GM10248 (cell line): ENCODE data around the gene UGT2B17.
"Not testable (repeated sequence)": the region's sequence is repeated elsewhere in the genome, so short reads cannot be mapped to it uniquely, and the experiment has no call there.

ENCODE experiments used
- CTCF ChIA-PET: fragments of 300-600 bp; sonication (Branson Sonifier 250); formaldehyde crosslinking; extraction: SDS; loops from one replicate; lab custom pipeline; 2021; ENCODE audit warnings: antibody characterized with exemption; lab: Yijun Ruan, JAX
- POLR2A ChIA-PET: fragments of 350-650 bp; sonication (Branson Sonifier 250); formaldehyde crosslinking; extraction: SDS; loops from one replicate; lab custom pipeline; 2020; ENCODE audit warnings: antibody characterized with exemption; lab: Yijun Ruan, JAX
- DNase-seq: peaks from one replicate; pipeline ENCODE4 v3.0.0; 2012; ENCODE audit errors: extremely low spot score
- TF ChIP-seq, protein P1 (sequence below): IDR thresholded peaks from 2 replicates; pipeline ENCODE4 v1.5.1; 2012; ENCODE audit warnings: mild to moderate bottlenecking, low read depth; ENCODE audit errors: extremely low read depth, missing control alignments, control extremely low read depth

UGT2B17 gene

DNA sequence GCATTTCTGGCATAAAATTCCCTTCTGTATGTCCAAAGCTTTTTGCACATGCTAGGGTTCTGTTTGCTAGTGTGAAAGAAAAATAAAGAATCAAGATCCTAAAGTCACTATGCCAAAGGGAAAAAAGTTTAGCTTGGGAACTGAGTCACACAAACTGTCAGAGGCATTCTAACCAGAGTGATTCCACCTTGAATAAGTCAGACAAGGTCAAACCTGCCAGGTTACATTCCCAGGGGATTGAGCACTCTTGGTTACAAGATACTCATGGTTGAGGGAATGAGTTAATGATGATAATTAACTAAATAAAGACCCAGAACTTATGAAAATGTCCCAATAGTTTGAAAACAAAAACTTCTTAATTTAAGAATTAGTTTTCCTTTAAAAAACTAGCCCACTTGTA lies 13.7 kb upstream of the UGT2B17 start:
- CTCF ChIA-PET = no interaction called here
- POLR2A ChIA-PET = no interaction called here
- no peak for DNase-seq
- TF ChIP-seq, protein P1, sequence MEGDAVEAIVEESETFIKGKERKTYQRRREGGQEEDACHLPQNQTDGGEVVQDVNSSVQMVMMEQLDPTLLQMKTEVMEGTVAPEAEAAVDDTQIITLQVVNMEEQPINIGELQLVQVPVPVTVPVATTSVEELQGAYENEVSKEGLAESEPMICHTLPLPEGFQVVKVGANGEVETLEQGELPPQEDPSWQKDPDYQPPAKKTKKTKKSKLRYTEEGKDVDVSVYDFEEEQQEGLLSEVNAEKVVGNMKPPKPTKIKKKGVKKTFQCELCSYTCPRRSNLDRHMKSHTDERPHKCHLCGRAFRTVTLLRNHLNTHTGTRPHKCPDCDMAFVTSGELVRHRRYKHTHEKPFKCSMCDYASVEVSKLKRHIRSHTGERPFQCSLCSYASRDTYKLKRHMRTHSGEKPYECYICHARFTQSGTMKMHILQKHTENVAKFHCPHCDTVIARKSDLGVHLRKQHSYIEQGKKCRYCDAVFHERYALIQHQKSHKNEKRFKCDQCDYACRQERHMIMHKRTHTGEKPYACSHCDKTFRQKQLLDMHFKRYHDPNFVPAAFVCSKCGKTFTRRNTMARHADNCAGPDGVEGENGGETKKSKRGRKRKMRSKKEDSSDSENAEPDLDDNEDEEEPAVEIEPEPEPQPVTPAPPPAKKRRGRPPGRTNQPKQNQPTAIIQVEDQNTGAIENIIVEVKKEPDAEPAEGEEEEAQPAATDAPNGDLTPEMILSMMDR = no peak

DNA sequence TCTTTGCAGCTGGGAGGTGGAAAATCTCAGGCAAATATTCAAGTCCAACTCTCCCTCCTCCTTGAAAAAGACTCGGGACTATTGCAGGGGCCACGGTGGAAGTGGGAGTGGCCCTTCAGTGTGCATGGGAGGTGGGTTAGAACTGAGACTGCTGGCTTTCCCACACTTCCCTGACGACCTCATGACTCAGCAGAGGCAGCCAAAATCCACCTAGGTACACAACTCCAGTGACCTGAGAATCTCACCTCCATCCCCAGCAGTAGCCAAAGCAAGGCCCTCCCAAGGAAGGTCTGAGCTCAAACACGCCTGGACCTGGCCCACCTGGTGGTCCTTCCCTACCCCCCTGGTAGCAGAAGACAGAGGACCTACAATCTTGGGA lies 6.2 kb upstream of the UGT2B17 start:
- ChIA-PET CTCF (interaction anchor here (1.2 to 1.3 kb wide), 2 partner anchors 28 to 39 kb away, joined by 3 to 4 read pairs; no protein-coding TSS in a partner anchor), POLR2A (no interaction called here)
- TF ChIP-seq, protein P1 = no peak
- DNase-seq = no peak

DNA sequence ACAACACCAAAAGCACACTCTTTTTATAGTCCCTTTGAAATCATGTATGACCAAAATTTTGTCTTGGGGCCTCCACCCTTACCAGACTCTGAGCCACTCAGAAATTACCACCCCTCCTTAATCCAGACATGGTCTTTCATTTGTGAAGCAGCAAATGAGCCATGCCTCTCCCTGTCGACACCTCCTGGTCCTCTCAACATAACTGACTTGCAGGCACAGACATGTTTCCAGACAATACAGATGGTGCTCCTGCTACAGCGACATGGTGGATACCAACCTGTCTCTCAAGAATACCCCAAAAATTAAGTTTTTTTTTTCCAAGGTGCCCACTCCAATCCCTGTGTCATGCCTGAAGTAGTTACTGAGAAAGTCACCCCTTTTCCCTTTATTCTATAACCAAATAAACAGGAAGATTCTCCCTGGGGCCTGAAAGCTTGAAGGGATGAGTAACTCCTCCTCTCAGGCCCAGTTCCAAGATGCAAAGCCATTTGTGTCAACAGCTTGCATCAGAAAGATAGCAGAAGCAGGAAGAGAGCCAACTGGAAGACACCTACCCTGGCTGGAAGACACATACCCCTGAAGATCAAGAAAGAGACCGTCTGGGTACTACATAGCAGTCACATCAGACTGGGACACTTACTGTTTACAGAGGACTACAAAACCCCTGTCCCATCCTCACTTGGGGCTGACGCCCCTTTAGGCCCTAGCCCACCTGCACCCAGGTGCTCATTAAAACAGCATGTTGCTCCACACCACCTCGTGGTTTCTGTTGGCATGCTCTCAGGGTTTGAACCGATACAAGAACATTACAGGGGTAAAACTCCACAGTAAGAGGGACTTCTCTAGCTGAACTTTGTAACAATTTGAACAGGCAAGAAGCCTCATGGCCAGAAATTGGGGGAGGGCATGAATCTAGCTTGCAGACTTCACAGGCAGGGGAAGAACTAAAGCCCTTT lies 5.5 kb upstream of the UGT2B17 start:
- no peak for DNase-seq
- TF ChIP-seq, protein P1 = no peak
- CTCF ChIA-PET = interaction anchor here (1.2 to 1.3 kb wide), 2 partner anchors 27 to 40 kb away, joined by 3 to 4 read pairs; no protein-coding TSS in a partner anchor
- POLR2A ChIA-PET = no interaction called here

DNA sequence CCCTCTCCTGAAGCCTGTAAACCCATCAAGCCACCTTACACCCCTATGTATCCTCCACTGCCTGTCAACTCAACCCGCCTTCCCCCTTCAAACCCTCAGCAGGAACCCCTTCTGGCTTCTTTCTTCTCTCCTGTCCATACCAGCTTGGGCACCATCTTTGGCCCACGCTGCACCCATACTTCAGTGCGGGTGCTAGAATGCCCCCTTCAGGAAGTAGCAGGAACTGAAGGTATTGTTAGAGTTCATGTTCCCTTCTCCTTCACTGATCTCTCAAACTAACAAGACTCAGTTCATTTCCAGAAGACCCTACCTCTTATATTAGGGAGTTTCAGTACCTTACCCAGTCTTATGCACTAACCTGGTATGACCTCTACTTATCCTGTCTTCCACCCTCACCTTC lies 1.5 kb upstream of the UGT2B17 start:
- ChIA-PET POLR2A (no interaction called here), CTCF (no interaction called here)
- TF ChIP-seq, protein P1 = no peak
- DNase-seq = no peak

DNA sequence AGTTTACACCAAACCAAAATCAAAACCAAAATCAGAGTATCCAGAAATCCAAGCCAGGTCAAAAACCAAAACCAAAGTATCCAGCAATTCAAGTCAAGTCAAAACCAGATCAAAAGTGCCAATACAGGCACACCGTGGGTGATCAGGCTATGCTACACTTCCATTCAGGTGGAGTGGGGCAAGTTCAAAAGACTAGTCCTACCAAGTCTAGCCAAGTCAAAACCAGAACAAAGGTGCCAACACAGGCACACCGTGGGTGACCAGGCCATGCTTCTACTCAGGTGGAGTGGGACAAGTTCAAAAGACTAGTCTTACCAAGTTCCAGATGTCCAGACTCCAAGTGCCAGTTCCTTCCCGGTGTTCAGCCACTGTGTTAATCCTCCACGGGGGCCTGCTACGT lies 486 bp downstream of the UGT2B17 start:
- CTCF ChIA-PET, DNase-seq, POLR2A ChIA-PET: not testable (repeated sequence)

DNA sequence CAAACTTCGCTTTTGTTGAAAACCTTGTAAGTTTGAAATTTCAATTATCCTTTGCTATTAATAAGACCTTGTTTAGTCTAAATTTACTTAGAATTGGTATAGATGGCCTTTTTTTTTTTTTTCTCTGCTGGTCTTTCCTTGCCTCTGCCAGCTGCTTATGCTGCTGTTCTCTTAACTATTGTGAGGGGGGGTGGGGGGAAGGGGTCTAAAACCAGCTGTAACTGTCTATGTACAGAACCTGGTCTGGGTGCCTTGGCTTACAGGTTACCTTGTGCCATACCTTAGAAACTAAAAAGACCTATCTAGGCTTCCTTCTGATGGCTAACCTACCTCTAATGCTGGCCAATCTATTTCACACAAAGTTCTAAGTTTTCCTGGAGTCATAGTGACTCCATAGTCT lies 1.0 kb downstream of the UGT2B17 start:
- DNase-seq = no peak
- TF ChIP-seq, protein P1 = no peak
- POLR2A ChIA-PET = no interaction called here
- CTCF ChIA-PET = no interaction called here

DNA sequence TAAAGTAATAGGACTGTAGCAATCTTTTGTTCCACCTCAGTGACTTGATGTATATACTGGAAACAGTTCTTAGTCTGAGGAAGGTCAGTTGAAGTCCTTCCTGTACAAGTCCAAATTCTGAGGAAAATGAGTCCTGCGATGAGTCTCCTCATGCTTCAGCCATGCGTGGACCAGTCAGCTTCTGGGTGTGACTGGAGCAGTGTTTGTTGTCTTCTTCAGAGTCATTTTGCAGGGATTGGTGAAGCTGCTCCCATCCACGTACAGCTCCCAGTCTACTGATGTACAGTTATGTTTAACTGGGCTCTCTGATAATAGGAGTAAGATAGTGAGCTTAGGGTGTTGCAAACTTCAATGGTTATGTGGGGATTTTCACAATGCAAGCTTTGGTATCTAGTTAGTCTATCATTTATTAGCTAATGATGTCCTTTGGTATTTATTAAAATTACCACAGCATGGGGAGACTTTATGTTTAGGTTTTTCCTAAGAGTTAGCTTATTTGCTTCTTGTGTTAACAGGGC lies 3.4 kb downstream of the UGT2B17 start:
- ChIA-PET POLR2A (no interaction called here), CTCF (interaction anchor here (0.7 to 1.4 kb wide), 2 partner anchors 19 to 74 kb away, joined by 3 to 9 read pairs; no protein-coding TSS in a partner anchor)
- no peak for DNase-seq
- TF ChIP-seq, protein P1 = no peak
